GM23338 (cell line): ENCODE data around the gene ACTN2. TPM values are rescaled to one million over a fixed set of nuclear protein-coding genes. Genes with fewer than 3 reads are reported as not detected.

Experiments used
- ATAC-seq: fragments of 200-7000 bp; cut with Tn5 transposase; 3 replicates; pipeline ENCODE4 v1.9.1; 2020
- DNase-seq: peaks from one replicate; pipeline ENCODE4 v3.0.0-alpha.2; 2015; ENCODE audit warnings: low spot score
- H2AFZ ChIP-seq: fragments of 200-600 bp; sonication (generic); 2 replicates; pipeline ENCODE4 v1.8.0; 2016; ENCODE audit warnings: antibody characterized with exemption, mild to moderate bottlenecking, moderate library complexity
- H3F3A ChIP-seq: fragments of 200-600 bp; sonication (generic); replicated peaks from 2 replicates; pipeline ENCODE4 v1.8.0; 2017; ENCODE audit warnings: antibody characterized with exemption, mixed run types, low read depth
- H3K27ac ChIP-seq: fragments of 200-600 bp; sonication (generic); 2 replicates; pipeline ENCODE4 v1.6.1; 2016; ENCODE audit warnings: low read depth
- H3K27me3 ChIP-seq: fragments of 200-600 bp; sonication (generic); 2 replicates; pipeline ENCODE4 v1.8.0; 2016; ENCODE audit warnings: mild to moderate bottlenecking, mixed run types, moderate library complexity; ENCODE audit not compliant: insufficient read depth
- H3K36me3 ChIP-seq: fragments of 200-600 bp; sonication (generic); 2 replicates; pipeline ENCODE4 v1.8.0; 2016; ENCODE audit warnings: mild to moderate bottlenecking; ENCODE audit not compliant: insufficient read depth
- H3K4me1 ChIP-seq: fragments of 200-600 bp; sonication (generic); 2 replicates; pipeline ENCODE4 v1.8.0; 2016; ENCODE audit warnings: mild to moderate bottlenecking, moderate library complexity; ENCODE audit not compliant: insufficient read depth
- H3K4me2 ChIP-seq: fragments of 200-600 bp; sonication (generic); 2 replicates; pipeline ENCODE4 v1.7.1; 2017; ENCODE audit warnings: mixed run types
- H3K4me3 ChIP-seq: fragments of 200-600 bp; sonication (generic); 2 replicates; pipeline ENCODE4 v1.6.1; 2016; ENCODE audit warnings: mixed run types
- H3K79me2 ChIP-seq: fragments of 200-600 bp; sonication (generic); replicated peaks from 2 replicates; pipeline ENCODE4 v1.8.0; 2017; ENCODE audit warnings: mild to moderate bottlenecking; ENCODE audit not compliant: insufficient read depth
- H3K9me2 ChIP-seq: fragments of 200-600 bp; sonication (generic); 2 replicates; pipeline ENCODE4 v1.8.0; 2017; ENCODE audit not compliant: insufficient read depth
- H4K20me1 ChIP-seq: fragments of 200-600 bp; sonication (generic); replicated peaks from 2 replicates; pipeline ENCODE4 v1.8.0; 2017; ENCODE audit warnings: mild to moderate bottlenecking; ENCODE audit not compliant: insufficient read depth
- H3K27ac Mint-ChIP-seq: 2 replicates; pipeline ENCODE4 v1.8.0; 2020; ENCODE audit warnings: inconsistent platforms, mild to moderate bottlenecking, moderate library complexity, mixed read lengths
- H3K27me3 Mint-ChIP-seq: 3 replicates; pipeline ENCODE4 v1.8.0; 2022; ENCODE audit warnings: low read depth, mild to moderate bottlenecking, moderate library complexity, mixed read lengths, inconsistent platforms; ENCODE audit not compliant: insufficient read depth, poor library complexity
- H3K36me3 Mint-ChIP-seq: 3 replicates; pipeline ENCODE4 v1.8.0; 2021; ENCODE audit warnings: low read depth, mild to moderate bottlenecking, inconsistent platforms, moderate library complexity, mixed read lengths
- H3K4me1 Mint-ChIP-seq: 3 replicates; pipeline ENCODE4 v1.8.0; 2020; ENCODE audit warnings: mild to moderate bottlenecking, inconsistent platforms, mixed read lengths
- H3K4me3 Mint-ChIP-seq: 3 replicates; pipeline ENCODE4 v1.8.0; 2021; ENCODE audit warnings: moderate library complexity, mild to moderate bottlenecking, inconsistent platforms, mixed read lengths
- H3K9me3 Mint-ChIP-seq: 3 replicates; pipeline ENCODE4 v1.8.0; 2020; ENCODE audit warnings: moderate library complexity, mild to moderate bottlenecking, inconsistent platforms, mixed read lengths
- CREB1 ChIP-seq: fragments of 250-450 bp; sonication (Bioruptor Pico); IDR thresholded peaks from 2 replicates; pipeline ENCODE4 v1.5.0; 2020; ENCODE audit warnings: low read depth, mild to moderate bottlenecking, moderate library complexity
- JUNB ChIP-seq: IDR thresholded peaks from one replicate; pipeline ENCODE4 v1.6.1; 2016; ENCODE audit warnings: antibody characterized with exemption; ENCODE audit not compliant: unreplicated experiment
- NANOG ChIP-seq: IDR thresholded peaks from 2 replicates; pipeline ENCODE4 v1.6.1; 2016; ENCODE audit warnings: antibody characterized with exemption, borderline replicate concordance
- POLR2AphosphoS5 ChIP-seq: IDR thresholded peaks from 2 replicates; pipeline ENCODE4 v1.6.1; 2016; ENCODE audit warnings: antibody characterized with exemption, low read depth
- REST ChIP-seq: IDR thresholded peaks from one replicate; pipeline ENCODE4 v1.6.1; 2018; ENCODE audit warnings: antibody characterized with exemption; ENCODE audit not compliant: unreplicated experiment
- STAT1 ChIP-seq: IDR thresholded peaks from one replicate; pipeline ENCODE4 v1.6.1; 2016; ENCODE audit warnings: antibody characterized with exemption; ENCODE audit not compliant: unreplicated experiment
- ZNF114 ChIP-seq: fragments of 250-450 bp; sonication (Bioruptor Pico); IDR thresholded peaks from 2 replicates; pipeline ENCODE4 v1.5.0; 2020; ENCODE audit warnings: mild to moderate bottlenecking, moderate library complexity
- ZNF331 ChIP-seq: fragments of 250-450 bp; sonication (Bioruptor Pico); IDR thresholded peaks from 2 replicates; pipeline ENCODE4 v1.5.0; 2020; ENCODE audit warnings: low read depth, mild to moderate bottlenecking, moderate library complexity
- polyA plus RNA-seq: library from polyadenylated mRNA; unstranded; fragments of >200 nt; fragmentation: Nextera tagmentation; extraction: Ambion mirVana; gene quantifications from 2 replicates; pipeline ENCODE4 v1.2.1, GENCODE V29; 2016
- total RNA-seq: library from RNA; depleted of rRNA; stranded (reverse); fragments of >200 nt; shearing (Covaris generic); gene quantifications from 2 replicates; pipeline ENCODE4 v1.2.3, GENCODE V29; 2014
- TF ChIP-seq, protein P1 (sequence below): IDR thresholded peaks from 2 replicates; pipeline ENCODE4 v1.6.1; 2016; ENCODE audit warnings: antibody characterized with exemption
- TF ChIP-seq, protein P2 (sequence below): fragments of 250-450 bp; sonication (Bioruptor Pico); IDR thresholded peaks from 2 replicates; pipeline ENCODE4 v1.5.0; 2020; ENCODE audit warnings: mild to moderate bottlenecking, moderate library complexity

The ACTN2 gene
- total and polyA plus RNA-seq, 2 experiments from 2014 or later, result 1.9 to 2.8 TPM

GRCh38 chr1:236699366-236699765, 13.1 kb downstream of the ACTN2 start:
- Histone ChIP-seq H4K20me1 (peaks cover 5% of the 10 kb centered on the region; the same call in 1 of the 2 replicates), H2AFZ (no peak overlapping the region), H3K4me3 (no peak overlapping the region), H3K4me1 (0 out of 2 replicates have a peak, but pooled peaks cover 6% of the 10 kb centered on the region), H3K27me3 (no peaks in the 10 kb centered on the region), H3K79me2 (no peaks in the 10 kb centered on the region), H3K27ac (no peak overlapping the region), H3K9me2 (no peaks in the 10 kb centered on the region), H3K4me2 (no peak overlapping the region), H3K36me3 (no peaks in the 10 kb centered on the region), H3F3A (no peaks in the 10 kb centered on the region)
- Mint-ChIP-seq H3K4me1 (peaks cover 20% of the 10 kb centered on the region; the same call in 2 of the 3 replicates), H3K36me3 (no peaks in the 10 kb centered on the region), H3K9me3 (no peaks in the 10 kb centered on the region), H3K4me3 (no peak overlapping the region), H3K27me3 (peaks cover 3% of the 10 kb centered on the region), H3K27ac (no peak overlapping the region)
- ATAC-seq (no peak), DNase-seq (no peak)
- no peak for TF ChIP-seq STAT1
- no peak for TF ChIP-seq NANOG
- TF ChIP-seq CREB1 (CRISPR knock-in tag), result no peak
- no peak for TF ChIP-seq JUNB
- TF ChIP-seq, protein P1, sequence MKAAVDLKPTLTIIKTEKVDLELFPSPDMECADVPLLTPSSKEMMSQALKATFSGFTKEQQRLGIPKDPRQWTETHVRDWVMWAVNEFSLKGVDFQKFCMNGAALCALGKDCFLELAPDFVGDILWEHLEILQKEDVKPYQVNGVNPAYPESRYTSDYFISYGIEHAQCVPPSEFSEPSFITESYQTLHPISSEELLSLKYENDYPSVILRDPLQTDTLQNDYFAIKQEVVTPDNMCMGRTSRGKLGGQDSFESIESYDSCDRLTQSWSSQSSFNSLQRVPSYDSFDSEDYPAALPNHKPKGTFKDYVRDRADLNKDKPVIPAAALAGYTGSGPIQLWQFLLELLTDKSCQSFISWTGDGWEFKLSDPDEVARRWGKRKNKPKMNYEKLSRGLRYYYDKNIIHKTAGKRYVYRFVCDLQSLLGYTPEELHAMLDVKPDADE, result no peak
- no peak for TF ChIP-seq REST
- no peak for TF ChIP-seq ZNF114 (CRISPR knock-in tag)
- no peak for TF ChIP-seq ZNF331
- TF ChIP-seq POLR2AphosphoS5, result no peak
- TF ChIP-seq, protein P2, sequence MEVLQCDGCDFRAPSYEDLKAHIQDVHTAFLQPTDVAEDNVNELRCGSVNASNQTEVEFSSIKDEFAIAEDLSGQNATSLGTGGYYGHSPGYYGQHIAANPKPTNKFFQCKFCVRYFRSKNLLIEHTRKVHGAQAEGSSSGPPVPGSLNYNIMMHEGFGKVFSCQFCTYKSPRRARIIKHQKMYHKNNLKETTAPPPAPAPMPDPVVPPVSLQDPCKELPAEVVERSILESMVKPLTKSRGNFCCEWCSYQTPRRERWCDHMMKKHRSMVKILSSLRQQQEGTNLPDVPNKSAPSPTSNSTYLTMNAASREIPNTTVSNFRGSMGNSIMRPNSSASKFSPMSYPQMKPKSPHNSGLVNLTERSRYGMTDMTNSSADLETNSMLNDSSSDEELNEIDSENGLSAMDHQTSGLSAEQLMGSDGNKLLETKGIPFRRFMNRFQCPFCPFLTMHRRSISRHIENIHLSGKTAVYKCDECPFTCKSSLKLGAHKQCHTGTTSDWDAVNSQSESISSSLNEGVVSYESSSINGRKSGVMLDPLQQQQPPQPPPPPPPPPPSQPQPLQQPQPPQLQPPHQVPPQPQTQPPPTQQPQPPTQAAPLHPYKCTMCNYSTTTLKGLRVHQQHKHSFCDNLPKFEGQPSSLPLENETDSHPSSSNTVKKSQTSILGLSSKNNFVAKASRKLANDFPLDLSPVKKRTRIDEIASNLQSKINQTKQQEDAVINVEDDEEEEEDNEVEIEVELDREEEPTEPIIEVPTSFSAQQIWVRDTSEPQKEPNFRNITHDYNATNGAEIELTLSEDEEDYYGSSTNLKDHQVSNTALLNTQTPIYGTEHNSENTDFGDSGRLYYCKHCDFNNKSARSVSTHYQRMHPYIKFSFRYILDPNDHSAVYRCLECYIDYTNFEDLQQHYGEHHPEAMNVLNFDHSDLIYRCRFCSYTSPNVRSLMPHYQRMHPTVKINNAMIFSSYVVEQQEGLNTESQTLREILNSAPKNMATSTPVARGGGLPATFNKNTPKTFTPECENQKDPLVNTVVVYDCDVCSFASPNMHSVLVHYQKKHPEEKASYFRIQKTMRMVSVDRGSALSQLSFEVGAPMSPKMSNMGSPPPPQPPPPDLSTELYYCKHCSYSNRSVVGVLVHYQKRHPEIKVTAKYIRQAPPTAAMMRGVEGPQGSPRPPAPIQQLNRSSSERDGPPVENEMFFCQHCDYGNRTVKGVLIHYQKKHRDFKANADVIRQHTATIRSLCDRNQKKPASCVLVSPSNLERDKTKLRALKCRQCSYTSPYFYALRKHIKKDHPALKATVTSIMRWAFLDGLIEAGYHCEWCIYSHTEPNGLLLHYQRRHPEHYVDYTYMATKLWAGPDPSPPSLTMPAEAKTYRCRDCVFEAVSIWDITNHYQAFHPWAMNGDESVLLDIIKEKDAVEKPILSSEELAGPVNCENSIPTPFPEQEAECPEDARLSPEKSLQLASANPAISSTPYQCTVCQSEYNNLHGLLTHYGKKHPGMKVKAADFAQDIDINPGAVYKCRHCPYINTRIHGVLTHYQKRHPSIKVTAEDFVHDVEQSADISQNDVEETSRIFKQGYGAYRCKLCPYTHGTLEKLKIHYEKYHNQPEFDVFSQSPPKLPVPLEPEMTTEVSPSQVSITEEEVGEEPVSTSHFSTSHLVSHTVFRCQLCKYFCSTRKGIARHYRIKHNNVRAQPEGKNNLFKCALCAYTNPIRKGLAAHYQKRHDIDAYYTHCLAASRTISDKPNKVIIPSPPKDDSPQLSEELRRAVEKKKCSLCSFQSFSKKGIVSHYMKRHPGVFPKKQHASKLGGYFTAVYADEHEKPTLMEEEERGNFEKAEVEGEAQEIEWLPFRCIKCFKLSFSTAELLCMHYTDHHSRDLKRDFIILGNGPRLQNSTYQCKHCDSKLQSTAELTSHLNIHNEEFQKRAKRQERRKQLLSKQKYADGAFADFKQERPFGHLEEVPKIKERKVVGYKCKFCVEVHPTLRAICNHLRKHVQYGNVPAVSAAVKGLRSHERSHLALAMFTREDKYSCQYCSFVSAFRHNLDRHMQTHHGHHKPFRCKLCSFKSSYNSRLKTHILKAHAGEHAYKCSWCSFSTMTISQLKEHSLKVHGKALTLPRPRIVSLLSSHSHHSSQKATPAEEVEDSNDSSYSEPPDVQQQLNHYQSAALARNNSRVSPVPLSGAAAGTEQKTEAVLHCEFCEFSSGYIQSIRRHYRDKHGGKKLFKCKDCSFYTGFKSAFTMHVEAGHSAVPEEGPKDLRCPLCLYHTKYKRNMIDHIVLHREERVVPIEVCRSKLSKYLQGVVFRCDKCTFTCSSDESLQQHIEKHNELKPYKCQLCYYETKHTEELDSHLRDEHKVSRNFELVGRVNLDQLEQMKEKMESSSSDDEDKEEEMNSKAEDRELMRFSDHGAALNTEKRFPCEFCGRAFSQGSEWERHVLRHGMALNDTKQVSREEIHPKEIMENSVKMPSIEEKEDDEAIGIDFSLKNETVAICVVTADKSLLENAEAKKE (CRISPR knock-in tag), result no peak
